Measurements from ENCODE around the gene GLRX2.

GRCh38 chr1:193094112-193094511 lies 11.1 kb downstream of the GLRX2 start:
- TF ChIP-seq POLR2A (IDR thresholded peaks at IDR 0.05) (no peak), CTCF (IDR thresholded peaks at IDR 0.05) (no peak), POLR2AphosphoS5 (IDR thresholded peaks at IDR 0.05) (no peak)

Data from prostate gland (tissue), 2 donors.